ENCODE data around the gene LAMA4. TPM values are rescaled to one million over a fixed set of nuclear protein-coding genes. Genes with fewer than 3 reads are reported as not detected.

Gene LAMA4
- total RNA-seq, 1 donor from 2014 or later, result 0.56 TPM

GRCh38 chr6:112218563-112218962 lies 35.8 kb downstream of the LAMA4 start:
- no peaks in the 10 kb centered on the region for H3K4me1 ChIP-seq
- no peak overlapping the region for H3K4me2 ChIP-seq
- H3K27me3 ChIP-seq, result no peaks in the 10 kb centered on the region
- H3K9me3 ChIP-seq (ENCODE audit: low read depth), result no peaks in the 10 kb centered on the region
- no peak overlapping the region for H3K27ac ChIP-seq
- no peak overlapping the region for H2AFZ ChIP-seq (replicated peaks)
- H3K79me2 ChIP-seq (ENCODE audit: low read depth), result no peaks in the 10 kb centered on the region
- H3K36me3 ChIP-seq, result no peaks in the 10 kb centered on the region
- no peak for DNase-seq (ENCODE audit: low spot score)
- Mint-ChIP-seq H3K27me3 (ENCODE audit: insufficient read depth, low read depth) (no peaks in the 10 kb centered on the region), H3K4me1 (peaks cover 18% of the 10 kb centered on the region), H3K27ac (no peak overlapping the region), H3K36me3 (no peaks in the 10 kb centered on the region), H3K4me3 (no peak overlapping the region), H3K9me3 (no peaks in the 10 kb centered on the region)
- H3K9ac ChIP-seq, result no peak overlapping the region
- no peaks in the 10 kb centered on the region for H4K20me1 ChIP-seq (ENCODE audit: low read depth)
- no peaks in the 10 kb centered on the region for H3F3A ChIP-seq (ENCODE audit: low read depth)
- no peak overlapping the region for H3K4me3 ChIP-seq
- TF ChIP-seq EZH2 (IDR thresholded peaks at IDR 0.05) (no peak), EZH2phosphoT487 (IDR thresholded peaks at IDR 0.05) (no peak)
- TF ChIP-seq, protein P1, sequence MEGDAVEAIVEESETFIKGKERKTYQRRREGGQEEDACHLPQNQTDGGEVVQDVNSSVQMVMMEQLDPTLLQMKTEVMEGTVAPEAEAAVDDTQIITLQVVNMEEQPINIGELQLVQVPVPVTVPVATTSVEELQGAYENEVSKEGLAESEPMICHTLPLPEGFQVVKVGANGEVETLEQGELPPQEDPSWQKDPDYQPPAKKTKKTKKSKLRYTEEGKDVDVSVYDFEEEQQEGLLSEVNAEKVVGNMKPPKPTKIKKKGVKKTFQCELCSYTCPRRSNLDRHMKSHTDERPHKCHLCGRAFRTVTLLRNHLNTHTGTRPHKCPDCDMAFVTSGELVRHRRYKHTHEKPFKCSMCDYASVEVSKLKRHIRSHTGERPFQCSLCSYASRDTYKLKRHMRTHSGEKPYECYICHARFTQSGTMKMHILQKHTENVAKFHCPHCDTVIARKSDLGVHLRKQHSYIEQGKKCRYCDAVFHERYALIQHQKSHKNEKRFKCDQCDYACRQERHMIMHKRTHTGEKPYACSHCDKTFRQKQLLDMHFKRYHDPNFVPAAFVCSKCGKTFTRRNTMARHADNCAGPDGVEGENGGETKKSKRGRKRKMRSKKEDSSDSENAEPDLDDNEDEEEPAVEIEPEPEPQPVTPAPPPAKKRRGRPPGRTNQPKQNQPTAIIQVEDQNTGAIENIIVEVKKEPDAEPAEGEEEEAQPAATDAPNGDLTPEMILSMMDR (IDR thresholded peaks at IDR 0.05), result no peak

DNA sequence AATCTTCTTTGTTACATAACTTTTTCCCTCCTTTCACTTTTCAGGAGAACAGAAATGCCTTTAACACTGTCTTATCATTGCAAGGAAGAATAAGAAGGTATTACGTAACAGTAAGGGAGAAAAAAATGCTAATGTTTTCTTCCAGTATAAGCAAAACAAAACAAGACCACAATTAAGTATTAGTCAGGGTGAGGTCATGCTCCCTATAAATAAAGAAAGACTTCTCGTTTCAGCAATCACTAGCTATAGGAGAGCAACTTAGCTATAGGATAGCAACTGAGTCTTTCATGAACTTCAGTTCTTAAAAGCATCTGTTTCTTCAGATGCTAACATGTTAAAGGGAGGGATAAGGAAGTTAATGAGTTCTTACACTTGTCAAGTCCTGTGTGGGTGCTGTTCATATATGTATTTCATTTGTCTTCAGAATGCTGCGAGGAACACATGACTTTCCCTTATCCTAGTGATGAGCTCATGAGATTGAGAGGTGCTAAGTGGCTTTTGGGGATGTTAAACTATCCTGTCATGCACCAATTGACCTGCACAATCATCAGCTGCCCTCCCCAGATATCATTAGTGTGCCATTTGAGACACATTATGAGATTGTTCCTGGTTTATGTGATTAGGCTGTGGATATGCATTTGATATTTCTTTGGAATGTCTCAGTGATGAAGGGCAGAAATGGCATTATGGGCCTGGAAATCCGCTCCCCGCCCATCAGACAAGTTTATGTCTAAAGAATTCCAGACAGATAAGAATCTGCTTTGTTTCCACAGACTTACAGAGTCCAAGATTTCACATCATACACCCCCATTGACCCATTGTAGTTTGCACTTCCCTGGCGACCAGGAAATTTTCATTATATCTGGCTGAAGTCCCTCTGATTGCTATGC lies 37.5 kb downstream of the LAMA4 start:
- TF ChIP-seq EZH2phosphoT487 (IDR thresholded peaks at IDR 0.05) (no peak), EZH2 (IDR thresholded peaks at IDR 0.05) (no peak)
- TF ChIP-seq, protein P1 (IDR thresholded peaks at IDR 0.05), result no peak
- no peaks in the 10 kb centered on the region for H3K9me3 Mint-ChIP-seq
- H3K27ac ChIP-seq, result no peak overlapping the region
- H3K4me1 Mint-ChIP-seq, result peaks cover 18% of the 10 kb centered on the region
- H2AFZ ChIP-seq (replicated peaks), result no peak overlapping the region
- H3K9ac ChIP-seq, result no peak overlapping the region
- H3K36me3 ChIP-seq, result no peaks in the 10 kb centered on the region
- no peaks in the 10 kb centered on the region for H3F3A ChIP-seq (ENCODE audit: low read depth)
- H4K20me1 ChIP-seq (ENCODE audit: low read depth), result no peaks in the 10 kb centered on the region
- H3K4me1 ChIP-seq, result no peaks in the 10 kb centered on the region
- H3K4me2 ChIP-seq, result no peak overlapping the region
- H3K9me3 ChIP-seq (ENCODE audit: low read depth), result no peaks in the 10 kb centered on the region
- DNase-seq (ENCODE audit: low spot score), result no peak
- peaks cover under 1% of the 10 kb centered on the region for H3K27me3 Mint-ChIP-seq (ENCODE audit: insufficient read depth, low read depth)
- peaks cover under 1% of the 10 kb centered on the region for H3K36me3 Mint-ChIP-seq
- H3K4me3 Mint-ChIP-seq, result no peak overlapping the region
- H3K27me3 ChIP-seq, result no peaks in the 10 kb centered on the region
- H3K4me3 ChIP-seq, result no peak overlapping the region
- H3K27ac Mint-ChIP-seq, result no peak overlapping the region
- no peaks in the 10 kb centered on the region for H3K79me2 ChIP-seq (ENCODE audit: low read depth)

GRCh38 chr6:112215488-112216284 lies 38.7 kb downstream of the LAMA4 start:
- H3K9ac ChIP-seq, result no peak overlapping the region
- H3K27me3 Mint-ChIP-seq (ENCODE audit: insufficient read depth, low read depth), result peaks cover 2% of the 10 kb centered on the region
- TF ChIP-seq EZH2 (IDR thresholded peaks at IDR 0.05) (no peak), EZH2phosphoT487 (IDR thresholded peaks at IDR 0.05) (no peak)
- TF ChIP-seq, protein P1 (IDR thresholded peaks at IDR 0.05), result no peak
- H3K36me3 ChIP-seq, result no peaks in the 10 kb centered on the region
- no peak overlapping the region for H3K27ac Mint-ChIP-seq
- no peaks in the 10 kb centered on the region for H4K20me1 ChIP-seq (ENCODE audit: low read depth)
- H3K4me2 ChIP-seq, result no peak overlapping the region
- no peaks in the 10 kb centered on the region for H3K79me2 ChIP-seq (ENCODE audit: low read depth)
- no peaks in the 10 kb centered on the region for H3K27me3 ChIP-seq
- no peak overlapping the region for H3K4me3 Mint-ChIP-seq
- peaks cover 2% of the 10 kb centered on the region for H3K9me3 Mint-ChIP-seq
- peaks cover 18% of the 10 kb centered on the region for H3K4me1 Mint-ChIP-seq
- H2AFZ ChIP-seq (replicated peaks), result no peak overlapping the region
- no peak overlapping the region for H3K4me3 ChIP-seq
- peaks cover 3% of the 10 kb centered on the region for H3K36me3 Mint-ChIP-seq
- DNase-seq (ENCODE audit: low spot score), result no peak
- H3K9me3 ChIP-seq (ENCODE audit: low read depth), result no peaks in the 10 kb centered on the region
- no peaks in the 10 kb centered on the region for H3F3A ChIP-seq (ENCODE audit: low read depth)
- H3K27ac ChIP-seq, result no peak overlapping the region
- H3K4me1 ChIP-seq, result no peaks in the 10 kb centered on the region

All from neural progenitor cell (in vitro differentiated cells).